AG04449 (cell line): ENCODE results near the gene TCF7L2.
A peak's percentile ranks its signal among the peaks of the same experiment; 100 is the strongest.

Source experiments
- CTCF ChIA-PET: fragments of 350-600 bp; formaldehyde crosslinking; extraction: SDS; loops from one replicate; lab custom pipeline; 2021; ENCODE audit warnings: antibody characterized with exemption; lab: Yijun Ruan, JAX
- POLR2A ChIA-PET: fragments of 400-600, 350-600 bp; formaldehyde crosslinking; extraction: SDS; loops from one replicate; lab custom pipeline; 2020; ENCODE audit warnings: antibody characterized with exemption, inconsistent platforms; lab: Yijun Ruan, JAX
- DNase-seq: peaks from one replicate; pipeline ENCODE4 v3.0.0-alpha.2; 2010; ENCODE audit warnings: low read depth, low spot score
- H3K4me3 ChIP-seq: 2 replicates; pipeline ENCODE4 v1.5.1; 2011; ENCODE audit warnings: low read depth, mild to moderate bottlenecking, control low read depth, low read length
- CTCF ChIP-seq: IDR thresholded peaks from one replicate; pipeline ENCODE4 v1.5.1; 2011; ENCODE audit warnings: mild to moderate bottlenecking, moderate library complexity, low read length, control low read depth, inconsistent platforms; ENCODE audit not compliant: insufficient read depth; ENCODE audit errors: missing control alignments

The TCF7L2 gene

GRCh38 chr10:113052076-113052830 is 102.2 kb downstream of the TCF7L2 start:
- CTCF ChIA-PET: interaction anchor here (1.0 to 1.4 kb wide), 2 partner anchors 16 to 94 kb away, joined by 3 to 5 read pairs; no protein-coding TSS in a partner anchor
- no peak overlapping the region for H3K4me3 ChIP-seq
- POLR2A ChIA-PET: no interaction called here
- no peak for TF ChIP-seq CTCF
- DNase-seq: no peak

- no peak for TF ChIP-seq CTCF
- DNase-seq: no peak
- ChIA-PET POLR2A (no interaction called here), CTCF (interaction anchor here (1.4 kb wide), 1 partner anchor 16 kb away, joined by 5 read pairs; no protein-coding TSS in a partner anchor)
- no peak overlapping the region for H3K4me3 ChIP-seq
Measured at GRCh38 chr10:113053091-113053490, 103.0 kb downstream of the TCF7L2 start.

GRCh38 chr10:113053881-113054280 is 103.8 kb downstream of the TCF7L2 start:
- ChIA-PET CTCF (interaction anchor here (1.4 kb wide), 1 partner anchor 17 kb away, joined by 5 read pairs; no protein-coding TSS in a partner anchor), POLR2A (no interaction called here)
- H3K4me3 ChIP-seq: no peak overlapping the region
- DNase-seq: no peak
- TF ChIP-seq CTCF: no peak

- ChIA-PET CTCF (interaction anchor here (1.2 to 1.7 kb wide), 2 partner anchors 10 to 70 kb away, joined by 3 to 5 read pairs; no protein-coding TSS in a partner anchor), POLR2A (no interaction called here)
- no peak for TF ChIP-seq CTCF
- no peak for DNase-seq
- H3K4me3 ChIP-seq: no peak overlapping the region
Measured at GRCh38 chr10:113055458-113055857, 105.4 kb downstream of the TCF7L2 start.

- ChIA-PET POLR2A (interaction anchor here (0.7 kb wide), 1 partner anchor 100 kb away, joined by 4 read pairs; no protein-coding TSS in a partner anchor), CTCF (interaction anchor here (1.2 to 1.7 kb wide), 2 partner anchors 10 to 70 kb away, joined by 3 to 5 read pairs; no protein-coding TSS in a partner anchor)
- TF ChIP-seq CTCF: no peak
Measured at GRCh38 chr10:113056030-113056429, 106.0 kb downstream of the TCF7L2 start.

GRCh38 chr10:113056441-113057021 is 106.5 kb downstream of the TCF7L2 start:
- TF ChIP-seq CTCF: no peak
- CTCF ChIA-PET: interaction anchor here (1.2 kb wide), 1 partner anchor 69 kb away, joined by 3 read pairs; no protein-coding TSS in a partner anchor
- no peak overlapping the region for H3K4me3 ChIP-seq
- POLR2A ChIA-PET: interaction anchor here (0.7 kb wide), 1 partner anchor 101 kb away, joined by 4 read pairs; no protein-coding TSS in a partner anchor
- DNase-seq: peak; percentile 52

More at GRCh38 chr10:113056030-113056429, 106.0 kb downstream of the TCF7L2 start:
- H3K4me3 ChIP-seq: no peak overlapping the region
- DNase-seq: no peak
